Cardiac muscle cell (in vitro differentiated cells and primary cell): ENCODE results near the gene EPB41L2. TPM values are rescaled to one million over a fixed set of nuclear protein-coding genes. Genes with fewer than 3 reads are reported as not detected.

Source experiments
- DNase-seq, 2 donors: peaks; one replicate each; pipeline versions ENCODE4 v3.0.0 to v3.0.0-alpha.2; 2010 to 2017; ENCODE audit warnings: low read depth in 1 of 2, low spot score in 1 of 2
- H3K27ac ChIP-seq: fragments of 200-600 bp; sonication (generic); 2 replicates; pipeline ENCODE4 v1.5.1; 2016
- H3K27me3 ChIP-seq: fragments of 200-600 bp; sonication (generic); 2 replicates; pipeline ENCODE4 v1.6.0; 2016; ENCODE audit warnings: control low read depth
- H3K36me3 ChIP-seq: fragments of 200-600 bp; sonication (generic); 2 replicates; pipeline ENCODE4 v1.5.1; 2016; ENCODE audit warnings: control low read depth
- H3K4me1 ChIP-seq: fragments of 200-600 bp; sonication (generic); 2 replicates; pipeline ENCODE4 v1.8.1; 2017; ENCODE audit warnings: low read depth, mild to moderate bottlenecking, mixed run types
- H3K4me3 ChIP-seq: fragments of 200-600 bp; sonication (generic); 2 replicates; pipeline ENCODE4 v1.5.1; 2016; ENCODE audit warnings: mild to moderate bottlenecking
- H3K9me3 ChIP-seq: fragments of 200-600 bp; sonication (generic); 2 replicates; pipeline ENCODE4 v1.5.1; 2017; ENCODE audit warnings: low read depth, mild to moderate bottlenecking, control low read depth
- polyA plus RNA-seq: library from polyadenylated mRNA; unstranded; fragments of >200 nt; fragmentation: Nextera tagmentation; extraction: Ambion mirVana; gene quantifications from 2 replicates; pipeline ENCODE4 v1.2.1, GENCODE V29; 2016
- total RNA-seq: library from RNA; depleted of rRNA; stranded (reverse); fragments of >200 nt; gene quantifications from 2 replicates; pipeline ENCODE4 v1.2.3, GENCODE V29; 2016
- TF ChIP-seq, protein P1 (sequence below): IDR thresholded peaks from 2 replicates; pipeline ENCODE4 v1.5.1; 2012; ENCODE audit warnings: low read depth, mild to moderate bottlenecking, low read length

Gene EPB41L2
- total and polyA plus RNA-seq, 2 experiments from 2014 or later = 11.0 to 24.0 TPM

DNA sequence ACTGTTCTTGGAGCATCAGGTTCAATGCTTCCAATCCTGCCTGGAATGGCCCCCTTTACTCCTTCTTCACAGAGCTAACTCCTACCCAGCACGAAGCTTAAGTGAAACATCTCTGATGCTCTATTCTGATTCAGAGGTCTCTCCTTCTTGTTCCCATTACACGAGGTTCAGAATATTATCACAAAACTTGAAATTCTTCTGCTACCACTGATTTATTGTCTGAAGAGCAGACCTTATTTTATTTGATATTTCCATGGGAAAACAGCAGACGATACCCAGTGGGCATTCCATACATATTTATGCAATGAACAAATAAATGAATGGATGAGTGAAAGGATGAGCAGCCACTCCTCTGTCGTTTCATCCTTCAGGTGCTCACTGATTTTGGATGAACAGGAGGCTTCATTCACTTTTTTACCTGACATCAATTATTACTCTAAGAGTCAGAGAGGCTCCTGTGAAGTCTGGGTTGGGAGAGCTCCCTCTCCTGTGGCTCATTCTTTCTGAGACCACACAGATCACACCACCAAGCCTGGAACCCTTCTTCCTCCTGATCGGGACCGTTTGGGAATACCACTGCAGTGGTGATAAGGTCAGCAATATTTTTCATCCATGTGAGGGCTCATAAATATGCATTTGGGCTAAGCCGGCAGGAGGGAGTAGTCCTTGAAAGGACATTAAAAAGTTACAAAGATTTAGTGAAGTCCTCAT is 210.0 kb downstream of the EPB41L2 start:
- Histone ChIP-seq H3K36me3 (no peaks in the 10 kb centered on the region), H3K4me1 (peaks cover 32% of the 10 kb centered on the region), H3K9me3 (no peaks in the 10 kb centered on the region), H3K4me3 (no peak overlapping the region), H3K27ac (peak overlapping the region; percentile 87), H3K27me3 (no peaks in the 10 kb centered on the region)
- TF ChIP-seq, protein P1, sequence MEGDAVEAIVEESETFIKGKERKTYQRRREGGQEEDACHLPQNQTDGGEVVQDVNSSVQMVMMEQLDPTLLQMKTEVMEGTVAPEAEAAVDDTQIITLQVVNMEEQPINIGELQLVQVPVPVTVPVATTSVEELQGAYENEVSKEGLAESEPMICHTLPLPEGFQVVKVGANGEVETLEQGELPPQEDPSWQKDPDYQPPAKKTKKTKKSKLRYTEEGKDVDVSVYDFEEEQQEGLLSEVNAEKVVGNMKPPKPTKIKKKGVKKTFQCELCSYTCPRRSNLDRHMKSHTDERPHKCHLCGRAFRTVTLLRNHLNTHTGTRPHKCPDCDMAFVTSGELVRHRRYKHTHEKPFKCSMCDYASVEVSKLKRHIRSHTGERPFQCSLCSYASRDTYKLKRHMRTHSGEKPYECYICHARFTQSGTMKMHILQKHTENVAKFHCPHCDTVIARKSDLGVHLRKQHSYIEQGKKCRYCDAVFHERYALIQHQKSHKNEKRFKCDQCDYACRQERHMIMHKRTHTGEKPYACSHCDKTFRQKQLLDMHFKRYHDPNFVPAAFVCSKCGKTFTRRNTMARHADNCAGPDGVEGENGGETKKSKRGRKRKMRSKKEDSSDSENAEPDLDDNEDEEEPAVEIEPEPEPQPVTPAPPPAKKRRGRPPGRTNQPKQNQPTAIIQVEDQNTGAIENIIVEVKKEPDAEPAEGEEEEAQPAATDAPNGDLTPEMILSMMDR = no peak
- DNase-seq = no peak

GRCh38 chr6:130851026-130851425 is 212.0 kb downstream of the EPB41L2 start:
- Histone ChIP-seq H3K36me3 (no peaks in the 10 kb centered on the region), H3K4me1 (peaks cover 49% of the 10 kb centered on the region), H3K27me3 (no peaks in the 10 kb centered on the region), H3K27ac (no peak overlapping the region), H3K4me3 (no peak overlapping the region), H3K9me3 (no peaks in the 10 kb centered on the region)
- no peak for DNase-seq
- TF ChIP-seq, protein P1 = no peak

- TF ChIP-seq, protein P1 = no peak
These were observed 213.5 kb downstream of the EPB41L2 start for GRCh38 chr6:130849594-130849993.

DNA sequence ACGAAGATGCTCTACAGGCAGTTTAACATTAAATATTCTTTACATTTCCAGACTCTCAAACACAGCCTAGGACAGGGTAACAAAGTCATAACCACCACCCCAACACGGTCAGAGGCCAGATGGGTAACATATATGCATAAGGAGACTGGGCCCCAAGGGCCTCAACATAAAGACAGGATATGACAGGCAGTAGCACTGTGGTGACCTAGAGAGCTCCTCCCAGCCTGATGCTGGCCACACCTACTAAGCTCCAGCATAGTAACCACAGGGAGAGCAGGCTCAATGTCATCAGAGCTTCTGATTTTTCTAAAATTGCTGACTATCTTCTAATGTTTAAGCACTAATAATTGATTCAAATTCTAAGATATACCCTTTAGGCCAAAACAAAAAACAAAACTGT is 214.1 kb downstream of the EPB41L2 start:
- Histone ChIP-seq H3K9me3 (no peaks in the 10 kb centered on the region), H3K27me3 (no peaks in the 10 kb centered on the region), H3K27ac (no peak overlapping the region), H3K4me3 (no peak overlapping the region), H3K36me3 (no peaks in the 10 kb centered on the region), H3K4me1 (peaks cover 45% of the 10 kb centered on the region)
- DNase-seq = no peak
- TF ChIP-seq, protein P1 = no peak

More at GRCh38 chr6:130849594-130849993, 213.5 kb downstream of the EPB41L2 start:
- Histone ChIP-seq H3K9me3 (no peaks in the 10 kb centered on the region), H3K4me3 (no peak overlapping the region), H3K4me1 (peaks cover 49% of the 10 kb centered on the region), H3K27ac (no peak overlapping the region), H3K27me3 (no peaks in the 10 kb centered on the region), H3K36me3 (no peaks in the 10 kb centered on the region)
- no peak for DNase-seq

DNA sequence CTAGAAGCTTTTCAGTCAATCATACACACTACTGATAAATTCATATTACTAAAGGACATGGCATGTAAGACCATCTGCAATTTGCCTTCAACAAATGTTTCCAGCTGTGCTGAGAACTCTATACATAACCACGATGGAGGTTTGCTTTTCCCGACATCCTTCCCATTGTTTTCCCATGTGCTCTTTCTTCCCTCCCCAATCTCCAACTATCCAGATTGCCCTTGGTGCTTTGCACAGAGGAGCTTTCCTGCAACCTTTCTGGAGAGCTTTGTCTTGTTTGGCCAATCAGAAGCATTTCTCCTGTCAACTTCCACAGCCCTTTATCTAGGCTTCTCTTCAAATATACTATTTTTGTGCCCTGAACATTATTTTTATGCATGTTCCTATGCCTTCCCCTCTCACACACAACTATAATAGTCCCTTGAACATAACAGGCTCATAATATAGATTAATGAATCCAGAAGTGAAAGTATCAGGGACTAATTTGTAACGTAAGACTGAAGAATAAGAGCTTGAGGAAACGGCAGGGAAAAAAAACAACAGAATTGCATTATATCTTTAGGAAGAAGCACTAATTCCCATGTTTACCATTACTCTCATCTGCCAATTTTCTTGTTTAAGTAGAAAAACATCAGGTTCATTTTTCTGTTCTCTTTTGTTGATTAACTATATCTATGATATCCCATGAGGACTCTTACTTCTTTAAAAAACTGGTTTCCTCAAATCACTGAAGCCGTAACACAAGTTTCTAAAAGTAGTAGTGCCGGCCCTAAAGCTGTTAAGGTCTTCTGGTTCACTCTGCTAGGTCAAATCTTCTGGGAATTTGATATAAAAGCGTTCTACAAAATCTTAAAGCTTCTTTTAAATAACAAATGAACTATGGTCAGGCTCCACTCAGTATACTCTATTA is 215.8 kb downstream of the EPB41L2 start:
- Histone ChIP-seq H3K27ac (peak overlapping the region; percentile 71), H3K4me1 (peaks cover 32% of the 10 kb centered on the region), H3K9me3 (no peaks in the 10 kb centered on the region), H3K4me3 (no peak overlapping the region), H3K27me3 (no peaks in the 10 kb centered on the region), H3K36me3 (no peaks in the 10 kb centered on the region)
- TF ChIP-seq, protein P1 = no peak
- DNase-seq = no peak
